H1 (cell line): ENCODE measurements around the gene PTPRE. TPM values are rescaled to one million over a fixed set of nuclear protein-coding genes. Genes with fewer than 3 reads are reported as not detected.

Experiments
- CTCF ChIA-PET: fragments of 300-600 bp; sonication (Branson Sonifier 250); formaldehyde crosslinking; loops from one replicate; lab custom pipeline; 2021; ENCODE audit not compliant: partially characterized antibody; lab: Charles Lee
- POLR2A ChIA-PET: fragments of 300-600 bp; sonication (Branson Sonifier 250); formaldehyde crosslinking; loops from one replicate; lab custom pipeline; 2021; ENCODE audit warnings: inconsistent platforms; ENCODE audit not compliant: partially characterized antibody; lab: Charles Lee
- DNase-seq, 2 experiments: peaks; one replicate each; pipeline versions ENCODE4 v3.0.0 to v3.0.0-alpha.2; 2010 to 2022; ENCODE audit warnings: low spot score in 2 of 2, low read depth in 1 of 2, mixed read lengths in 1 of 2
- FAIRE-seq: peaks from 2 replicates; lab custom pipeline; 2011; peaks lifted over from hg19 to GRCh38; lab: Jason Lieb, UNC
- H2AFZ ChIP-seq: 2 replicates; pipeline ENCODE4 v1.8.1; 2012; ENCODE audit warnings: low read length, inconsistent platforms
- H2AK5ac ChIP-seq: 2 replicates; pipeline ENCODE4 v1.6.1; 2013; ENCODE audit warnings: low read depth, low read length
- H2BK120ac ChIP-seq: replicated peaks from 2 replicates; pipeline ENCODE3; 2013; ENCODE audit warnings: low read depth, low read length, inconsistent platforms
- H2BK12ac ChIP-seq: 2 replicates; pipeline ENCODE4 v1.6.1; 2013; ENCODE audit warnings: low read depth, low read length
- H2BK15ac ChIP-seq: 2 replicates; pipeline ENCODE4 v1.6.1; 2013; ENCODE audit warnings: low read length
- H2BK20ac ChIP-seq: 2 replicates; pipeline ENCODE4 v1.6.1; 2013; ENCODE audit warnings: low read length
- H2BK5ac ChIP-seq: 2 replicates; pipeline ENCODE4 v1.6.1; 2013; ENCODE audit warnings: low read depth, low read length
- H3K14ac ChIP-seq: 2 replicates; pipeline ENCODE4 v1.6.1; 2013; ENCODE audit warnings: inconsistent platforms; ENCODE audit not compliant: insufficient read length
- H3K18ac ChIP-seq: 2 replicates; pipeline ENCODE4 v1.6.1; 2013; ENCODE audit warnings: low read length; ENCODE audit errors: extremely low read depth
- H3K23ac ChIP-seq: 2 replicates; pipeline ENCODE4 v1.6.1; 2013; ENCODE audit warnings: inconsistent platforms; ENCODE audit not compliant: insufficient read length
- H3K23me2 ChIP-seq: 2 replicates; pipeline ENCODE4 v1.6.1; 2013; ENCODE audit warnings: low read depth, low read length
- H3K27ac ChIP-seq: 2 replicates; pipeline ENCODE4 v1.6.1; 2011; ENCODE audit warnings: low read depth, low read length, inconsistent platforms
- H3K27me3 ChIP-seq, 4 experiments: replicated peaks in 1 of 4; 1 replicate in 1 of 4; 2 replicates in 3 of 4; pipeline versions ENCODE4 v1.6.1 to v1.8.1; 2011 to 2013; ENCODE audit warnings: low read length in 3 of 4, mild to moderate bottlenecking in 3 of 4, inconsistent platforms in 2 of 4, mixed read lengths in 2 of 4, moderate library complexity in 1 of 4; ENCODE audit not compliant: control insufficient read depth in 3 of 4, insufficient read depth in 3 of 4; ENCODE audit errors: extremely low read depth in 1 of 4
- H3K36me3 ChIP-seq, 4 experiments: 2 replicates each; pipeline versions ENCODE4 v1.6.1 to v1.8.1; 2011 to 2013; ENCODE audit warnings: mild to moderate bottlenecking in 4 of 4, low read length in 3 of 4, moderate library complexity in 2 of 4, control low read depth in 1 of 4, inconsistent platforms in 1 of 4; ENCODE audit not compliant: insufficient read depth in 4 of 4, control insufficient read depth in 2 of 4
- H3K4ac ChIP-seq: replicated peaks from 2 replicates; pipeline ENCODE3; 2013; ENCODE audit warnings: low read length, low read depth, mixed read lengths, inconsistent platforms; ENCODE audit not compliant: insufficient read length
- H3K4me1 ChIP-seq, 4 experiments: replicated peaks in 1 of 4; 1 replicate in 1 of 4; 2 replicates in 3 of 4; pipeline versions ENCODE4 v1.6.1 to v1.8.1; 2011 to 2013; ENCODE audit warnings: low read length in 3 of 4, inconsistent platforms in 2 of 4, mixed read lengths in 1 of 4; ENCODE audit not compliant: insufficient read depth in 4 of 4, control insufficient read depth in 3 of 4
- H3K4me2 ChIP-seq, 2 experiments: 2 replicates each; pipeline versions ENCODE4 v1.6.1 to v1.8.1; 2011 to 2013; ENCODE audit warnings: low read depth in 2 of 2, low read length in 2 of 2, control low read depth in 1 of 2, inconsistent platforms in 1 of 2, mild to moderate bottlenecking in 1 of 2; ENCODE audit not compliant: insufficient read depth in 1 of 2
- H3K4me3 ChIP-seq, 4 experiments: fragments of 200-600, 300-600 bp in 1 of 4; sonication (generic), shearing (Covaris generic), sonication (Bioruptor Twin) in 1 of 4; 2 replicates each; pipeline versions ENCODE4 v1.5.1 to v1.8.1; 2011 to 2016; ENCODE audit warnings: low read length in 4 of 4, low read depth in 3 of 4, control low read depth in 2 of 4, inconsistent platforms in 2 of 4, mild to moderate bottlenecking in 2 of 4, mixed read lengths in 1 of 4, moderate library complexity in 1 of 4; ENCODE audit not compliant: insufficient read depth in 2 of 4; ENCODE audit errors: extremely low read depth in 1 of 4
- H3K56ac ChIP-seq: replicated peaks from 2 replicates; pipeline ENCODE3; 2013; ENCODE audit warnings: low read depth, mild to moderate bottlenecking, mixed read lengths, low read length, inconsistent platforms; ENCODE audit not compliant: insufficient read length
- H3K79me1 ChIP-seq: 2 replicates; pipeline ENCODE4 v1.6.1; 2013; ENCODE audit warnings: low read depth, low read length, control low read depth
- H3K79me2 ChIP-seq, 2 experiments: 2 replicates each; pipeline versions ENCODE4 v1.6.1 to v1.8.1; 2012 to 2013; ENCODE audit warnings: low read length in 2 of 2, mild to moderate bottlenecking in 2 of 2, inconsistent platforms in 1 of 2; ENCODE audit not compliant: insufficient read depth in 2 of 2, control insufficient read depth in 1 of 2
- H3K9ac ChIP-seq, 4 experiments: replicated peaks in 1 of 4; 1 replicate in 1 of 4; 2 replicates in 3 of 4; pipeline versions ENCODE4 v1.6.1 to v1.8.1; 2011 to 2013; ENCODE audit warnings: low read depth in 3 of 4, low read length in 3 of 4, control low read depth in 2 of 4, mild to moderate bottlenecking in 2 of 4, moderate library complexity in 2 of 4, inconsistent platforms in 1 of 4; ENCODE audit errors: extremely low read depth in 1 of 4
- H3K9me3 ChIP-seq, 2 experiments: 2 replicates each; pipeline versions ENCODE4 v1.6.1 to v1.8.1; 2012 to 2013; ENCODE audit warnings: mild to moderate bottlenecking in 2 of 2, moderate library complexity in 2 of 2, control low read depth in 1 of 2, inconsistent platforms in 1 of 2, low read depth in 1 of 2, low read length in 1 of 2, mixed read lengths in 1 of 2; ENCODE audit not compliant: insufficient read depth in 2 of 2
- H4K20me1 ChIP-seq, 2 experiments: replicated peaks in 1 of 2; 2 replicates each; pipeline versions ENCODE3 to v1.8.1; 2011 to 2013; ENCODE audit warnings: inconsistent platforms in 2 of 2, low read length in 2 of 2, mild to moderate bottlenecking in 1 of 2; ENCODE audit not compliant: insufficient read depth in 2 of 2, control insufficient read depth in 1 of 2
- H4K5ac ChIP-seq: 2 replicates; pipeline ENCODE4 v1.6.1; 2013; ENCODE audit warnings: low read length, low read depth, mixed read lengths, inconsistent platforms; ENCODE audit not compliant: insufficient read length
- H4K8ac ChIP-seq: 2 replicates; pipeline ENCODE4 v1.8.0; 2013; ENCODE audit warnings: mild to moderate bottlenecking, moderate library complexity, low read length, inconsistent platforms; ENCODE audit not compliant: insufficient read depth; ENCODE audit errors: extremely low read depth
- H4K91ac ChIP-seq: replicated peaks from 2 replicates; pipeline ENCODE3; 2013; ENCODE audit warnings: low read length, mixed read lengths, inconsistent platforms; ENCODE audit not compliant: insufficient read length
- BACH1 ChIP-seq: IDR thresholded peaks from 2 replicates; pipeline ENCODE4 v1.6.1; 2012; ENCODE audit warnings: low read length, improper control_type of control experiment
- BRCA1 ChIP-seq: IDR thresholded peaks from 2 replicates; pipeline ENCODE4 v1.6.1; 2012; ENCODE audit warnings: low read depth, low read length, improper control_type of control experiment
- CHD2 ChIP-seq: IDR thresholded peaks from 2 replicates; pipeline ENCODE4 v1.6.1; 2012; ENCODE audit warnings: low read length, improper control_type of control experiment
- HDAC2 ChIP-seq, 2 experiments: fragments of 300-600 bp in 1 of 2; sonication (generic) in 1 of 2; IDR thresholded peaks; 2 replicates each; pipeline ENCODE4 v1.6.1; 2011 to 2012; ENCODE audit warnings: low read depth in 2 of 2, low read length in 2 of 2, mild to moderate bottlenecking in 2 of 2, moderate library complexity in 2 of 2, borderline replicate concordance in 1 of 2, inconsistent platforms in 1 of 2
- MAFK ChIP-seq: IDR thresholded peaks from 2 replicates; pipeline ENCODE4 v1.6.1; 2012; ENCODE audit warnings: low read depth, mild to moderate bottlenecking, improper control_type of control experiment, low read length
- RBBP5 ChIP-seq: IDR thresholded peaks from 2 replicates; pipeline ENCODE4 v1.7.1; 2012; ENCODE audit warnings: low read depth, mild to moderate bottlenecking, inconsistent platforms, low read length, moderate library complexity, borderline replicate concordance
- SP2 ChIP-seq: IDR thresholded peaks from 2 replicates; pipeline ENCODE4 v1.6.1; 2012; ENCODE audit warnings: mild to moderate bottlenecking, low read length, inconsistent platforms
- TCF12 ChIP-seq: IDR thresholded peaks from 2 replicates; pipeline ENCODE4 v1.6.1; 2011; ENCODE audit warnings: low read depth, mild to moderate bottlenecking, low read length
- YY1 ChIP-seq: IDR thresholded peaks from 2 replicates; pipeline ENCODE4 v1.6.1; 2011; ENCODE audit warnings: low read depth, mild to moderate bottlenecking, low read length
- ZNF274 ChIP-seq: IDR thresholded peaks from 2 replicates; pipeline ENCODE4 v1.7.0; 2012; ENCODE audit warnings: low read length, borderline replicate concordance; ENCODE audit errors: extremely low read depth
- WGBS, 2 experiments: shearing (Covaris generic) in 1 of 2; methylation state at CpG; one replicate each; pipeline versions ENCODE4 v1.1.6 to v1.1.7; 2013 to 2015; ENCODE audit warnings: low lambda C conversion rate in 2 of 2, mixed read lengths in 2 of 2, inconsistent platforms in 1 of 2, low coverage in 1 of 2, missing lambda C conversion rate in 1 of 2; ENCODE audit not compliant: insufficient replicate concordance in 2 of 2, insufficient coverage in 1 of 2, insufficient read length in 1 of 2; ENCODE audit errors: extremely low coverage in 1 of 2, missing lambda C conversion rate in 1 of 2; 5-methylcytosine and 5-hydroxymethylcytosine counted together
- polyA plus RNA-seq, 7 experiments: library from polyadenylated mRNA; depleted of rRNA in 3 of 7; stranded (reverse) in 5 of 7; unstranded in 2 of 7; fragments of >200 nt in 5 of 7; fragments of 200-250 nt in 2 of 7; gene quantifications; 1 replicate in 5 of 7; 2 replicates in 1 of 7; 4 replicates in 1 of 7; pipeline versions ENCODE4 v1.2.1 to v1.2.3, GENCODE V29; 2011 to 2013; ENCODE audit warnings: missing spikeins in 2 of 7, mixed read lengths in 2 of 7
- total RNA-seq: library from RNA; stranded (reverse); fragmentation: NEBNext Ultra II Directional; extraction: Animal tissue kit (Norgen Biotek cat#: 25700); gene quantifications from 2 replicates; pipeline ENCODE4 v1.2.1, GENCODE V29; 2021
- TF ChIP-seq, protein P1 (sequence below): IDR thresholded peaks from 2 replicates; pipeline ENCODE4 v1.6.1; 2011; ENCODE audit warnings: low read depth, mild to moderate bottlenecking, low read length; ENCODE audit not compliant: insufficient read depth

Gene PTPRE
- total and polyA plus RNA-seq, 2 of the 8 experiments (the other 6 are each of a cell fraction or from before 2014, with no cell fraction given): 0.33 to 0.54 TPM

DNA sequence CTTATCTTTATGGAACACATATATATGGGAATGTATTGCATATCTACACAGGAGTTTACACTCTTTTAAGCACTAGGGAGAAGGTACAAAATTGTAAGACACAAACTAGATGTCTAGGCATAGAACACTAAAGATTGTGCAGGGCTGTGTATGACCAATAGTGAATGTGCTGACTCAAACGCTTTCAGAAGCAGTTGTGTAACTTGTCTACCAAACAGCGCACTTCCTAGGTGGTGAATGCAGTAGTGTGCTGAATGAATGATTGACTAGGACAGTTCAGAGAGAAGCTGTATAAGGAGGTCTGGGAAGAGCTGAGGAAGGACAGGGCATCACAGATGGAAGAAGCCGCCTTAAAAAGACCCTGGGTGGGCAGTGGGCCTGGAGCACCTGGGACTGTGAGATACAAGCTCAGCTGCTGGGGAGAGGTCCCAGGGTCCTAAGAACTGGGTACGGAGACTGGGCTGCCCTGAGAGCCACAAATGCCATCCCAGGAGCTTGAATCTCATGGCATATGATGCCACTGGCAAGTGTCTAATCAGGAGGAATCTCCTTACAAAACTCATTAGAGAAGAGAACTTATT is 28.3 kb upstream of the PTPRE start:
- H3K23me2 ChIP-seq: no peaks in the 10 kb centered on the region
- H3K79me2 ChIP-seq: no peaks in the 10 kb centered on the region
- H3K4me2 ChIP-seq: no peak overlapping the region
- no peak overlapping the region for H4K5ac ChIP-seq
- H3K4ac ChIP-seq: no peak overlapping the region
- no peak overlapping the region for H2BK15ac ChIP-seq
- WGBS, 2 experiments: 97% methylated on average over 4 of the region's 4 CpGs; no CpG with 5 or more reads in 1 of the 2 experiments
- H3K27ac ChIP-seq: no peak overlapping the region
- H2BK5ac ChIP-seq: no peak overlapping the region
- H2BK120ac ChIP-seq: no peak overlapping the region
- FAIRE-seq: no peak
- H3K36me3 ChIP-seq: no peaks in the 10 kb centered on the region
- H2BK20ac ChIP-seq: no peak overlapping the region
- no peak overlapping the region for H2BK12ac ChIP-seq
- H3K9me3 ChIP-seq: no peaks in the 10 kb centered on the region
- H3K4me3 ChIP-seq: no peak overlapping the region
- no peak overlapping the region for H3K18ac ChIP-seq
- no peaks in the 10 kb centered on the region for H3K27me3 ChIP-seq
- H3K4me1 ChIP-seq: no peaks in the 10 kb centered on the region
- no peak overlapping the region for H3K56ac ChIP-seq
- H4K8ac ChIP-seq: no peak overlapping the region
- H3K14ac ChIP-seq: no peak overlapping the region
- H3K79me1 ChIP-seq: no peaks in the 10 kb centered on the region
- no peak overlapping the region for H2AFZ ChIP-seq
- H4K91ac ChIP-seq: no peak overlapping the region
- peak in 1 of 2 experiments; percentile 1 for DNase-seq
- H3K9ac ChIP-seq: no peak overlapping the region
- TF ChIP-seq SP2: no peak
- no peak for TF ChIP-seq HDAC2 (IDR thresholded peaks at IDR 0.05; ENCODE audit: borderline replicate concordance in 1 of 2, low read depth in 2 of 2, low read length in 2 of 2)
- TF ChIP-seq, protein P1, sequence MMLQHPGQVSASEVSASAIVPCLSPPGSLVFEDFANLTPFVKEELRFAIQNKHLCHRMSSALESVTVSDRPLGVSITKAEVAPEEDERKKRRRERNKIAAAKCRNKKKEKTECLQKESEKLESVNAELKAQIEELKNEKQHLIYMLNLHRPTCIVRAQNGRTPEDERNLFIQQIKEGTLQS: no peak
- TF ChIP-seq CHD2: no peak
- no peak for TF ChIP-seq ZNF274
- no peak for TF ChIP-seq BRCA1
- no peak for TF ChIP-seq TCF12
- no peak for TF ChIP-seq RBBP5
- no peak for TF ChIP-seq YY1
- no peak for TF ChIP-seq BACH1
- no peak for TF ChIP-seq MAFK
- no peak overlapping the region for H3K23ac ChIP-seq
- ChIA-PET POLR2A (no interaction called here), CTCF (interaction anchor here (1.1 to 3.1 kb wide), 6 partner anchors 8 to 213 kb away, joined by 4 to 11 read pairs (median 5); no protein-coding TSS in a partner anchor)
- no peaks in the 10 kb centered on the region for H4K20me1 ChIP-seq
- no peak overlapping the region for H2AK5ac ChIP-seq
